Measurements from ENCODE around the gene ATG7. TPM values are rescaled to one million over a fixed set of nuclear protein-coding genes. Genes with fewer than 3 reads are reported as not detected.

Gene ATG7
- total and polyA plus RNA-seq, 10 of the 15 experiments (the other 5 are each of a cell fraction or from before 2014, with no cell fraction given) = 13.5 to 49.5 (median 26.4) TPM

- RAD21 ChIA-PET (ENCODE audit: unreplicated experiment) = interaction anchor here (0.6 to 1.6 kb wide), 2 partner anchors 15 to 126 kb away, joined by 3 to 4 read pairs; no protein-coding TSS in a partner anchor
- Histone ChIP-seq H3K9ac (ENCODE audit: control insufficient read depth, insufficient read depth, low read length) (no peak overlapping the region), H3K4me3 (no peak overlapping the region), H3K4me2 (ENCODE audit: control insufficient read depth, insufficient read depth) (no peak overlapping the region), H3K79me2 (ENCODE audit: control insufficient read depth, insufficient read depth, low read length) (no peaks in the 10 kb centered on the region), H3K4me1 (ENCODE audit: control insufficient read depth, insufficient read depth, low read length) (no peaks in the 10 kb centered on the region), H3K27me3 (replicated peaks in 1 of 2; ENCODE audit: control insufficient read depth in 2 of 2, insufficient read depth in 2 of 2, low read length in 1 of 2) (no peaks in the 10 kb centered on the region), H3K27ac (ENCODE audit: control insufficient read depth, insufficient read depth) (no peak overlapping the region), H3K9me3 (replicated peaks; ENCODE audit: control insufficient read depth, insufficient read depth, low read length) (no peaks in the 10 kb centered on the region), H2AFZ (ENCODE audit: control insufficient read depth, low read depth, low read length) (no peak overlapping the region), H4K20me1 (ENCODE audit: control insufficient read depth, insufficient read depth) (no peaks in the 10 kb centered on the region), H3K36me3 (ENCODE audit: control insufficient read depth in 2 of 2, insufficient read depth in 2 of 2, low read length in 1 of 2) (peaks cover 2 to 23% of the 10 kb centered on the region in 2 experiments)
- no peak for DNase-seq (ENCODE audit: low read depth, low spot score)
- FAIRE-seq = no peak
- no TSS peak for BruUV-seq (replicated peaks)
- intact Hi-C loops (cut with micrococcal nuclease; ENCODE audit: unreplicated experiment) = no loop called here
- SMC1A ChIA-PET (ENCODE audit: uncharacterized antibody, unreplicated experiment) = interaction anchor here (1.0 to 1.3 kb wide), 4 partner anchors 10 to 28 kb away, joined by 3 to 6 read pairs (median 4); no protein-coding TSS in a partner anchor
- WGBS (ENCODE audit: insufficient coverage, insufficient replicate concordance, low lambda C conversion rate, missing lambda C conversion rate) = 100% methylated on average over 2 of the region's 2 CpGs
- in situ Hi-C loops (cut with MboI) = no loop called here
- POLR2A ChIA-PET = no interaction called here
- ATAC-seq = no peak
- CTCF ChIA-PET = interaction anchor here (1.6 to 1.8 kb wide), 2 partner anchors 15 to 304 kb away, joined by 5 to 6 read pairs; no protein-coding TSS in a partner anchor
- TF ChIP-seq ELK1 (IDR thresholded peaks at IDR 0.05; ENCODE audit: low read depth, low read length) (no peak), RB1 (IDR thresholded peaks at IDR 0.05; ENCODE audit: borderline replicate concordance) (no peak), EZH2 (IDR thresholded peaks at IDR 0.05; ENCODE audit: borderline replicate concordance, control insufficient read depth, low read depth, low read length) (no peak), CBX5 (IDR thresholded peaks at IDR 0.05; ENCODE audit: low read depth) (no peak), ZNF207 (IDR thresholded peaks at IDR 0.05; ENCODE audit: borderline replicate concordance) (no peak), ZBED1 (IDR thresholded peaks at IDR 0.05; ENCODE audit: borderline replicate concordance) (no peak), PAX5 (IDR thresholded peaks at IDR 0.05; ENCODE audit: borderline replicate concordance, low read depth, low read length) (no peak), ZNF592 (IDR thresholded peaks at IDR 0.05) (no peak), EED (IDR thresholded peaks at IDR 0.05; ENCODE audit: low read depth) (no peak), IKZF2 (IDR thresholded peaks at IDR 0.05) (no peak), RCOR1 (conservative IDR thresholded peaks at IDR 0.05; ENCODE audit: low read depth, low read length) (no peak), RBBP5 (conservative IDR thresholded peaks at IDR 0.05) (no peak), YBX1 (IDR thresholded peaks at IDR 0.05) (no peak), HSF1 (IDR thresholded peaks at IDR 0.05; ENCODE audit: low read depth, low read length) (no peak)
- TF ChIP-seq, protein P1, sequence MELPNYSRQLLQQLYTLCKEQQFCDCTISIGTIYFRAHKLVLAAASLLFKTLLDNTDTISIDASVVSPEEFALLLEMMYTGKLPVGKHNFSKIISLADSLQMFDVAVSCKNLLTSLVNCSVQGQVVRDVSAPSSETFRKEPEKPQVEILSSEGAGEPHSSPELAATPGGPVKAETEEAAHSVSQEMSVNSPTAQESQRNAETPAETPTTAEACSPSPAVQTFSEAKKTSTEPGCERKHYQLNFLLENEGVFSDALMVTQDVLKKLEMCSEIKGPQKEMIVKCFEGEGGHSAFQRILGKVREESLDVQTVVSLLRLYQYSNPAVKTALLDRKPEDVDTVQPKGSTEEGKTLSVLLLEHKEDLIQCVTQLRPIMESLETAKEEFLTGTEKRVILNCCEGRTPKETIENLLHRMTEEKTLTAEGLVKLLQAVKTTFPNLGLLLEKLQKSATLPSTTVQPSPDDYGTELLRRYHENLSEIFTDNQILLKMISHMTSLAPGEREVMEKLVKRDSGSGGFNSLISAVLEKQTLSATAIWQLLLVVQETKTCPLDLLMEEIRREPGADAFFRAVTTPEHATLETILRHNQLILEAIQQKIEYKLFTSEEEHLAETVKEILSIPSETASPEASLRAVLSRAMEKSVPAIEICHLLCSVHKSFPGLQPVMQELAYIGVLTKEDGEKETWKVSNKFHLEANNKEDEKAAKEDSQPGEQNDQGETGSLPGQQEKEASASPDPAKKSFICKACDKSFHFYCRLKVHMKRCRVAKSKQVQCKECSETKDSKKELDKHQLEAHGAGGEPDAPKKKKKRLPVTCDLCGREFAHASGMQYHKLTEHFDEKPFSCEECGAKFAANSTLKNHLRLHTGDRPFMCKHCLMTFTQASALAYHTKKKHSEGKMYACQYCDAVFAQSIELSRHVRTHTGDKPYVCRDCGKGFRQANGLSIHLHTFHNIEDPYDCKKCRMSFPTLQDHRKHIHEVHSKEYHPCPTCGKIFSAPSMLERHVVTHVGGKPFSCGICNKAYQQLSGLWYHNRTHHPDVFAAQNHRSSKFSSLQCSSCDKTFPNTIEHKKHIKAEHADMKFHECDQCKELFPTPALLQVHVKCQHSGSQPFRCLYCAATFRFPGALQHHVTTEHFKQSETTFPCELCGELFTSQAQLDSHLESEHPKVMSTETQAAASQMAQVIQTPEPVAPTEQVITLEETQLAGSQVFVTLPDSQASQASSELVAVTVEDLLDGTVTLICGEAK (IDR thresholded peaks at IDR 0.05; ENCODE audit: borderline replicate concordance) = no peak
Measured at GRCh38 chr3:11364181-11364580, 92.0 kb downstream of the ATG7 start.
